Muscle layer of duodenum (tissue), 2 donors: ENCODE data around the gene HOXD12.

ENCODE experiments used
- H3K27ac ChIP-seq: one replicate; pipeline ENCODE4 v1.7.0; 2013; ENCODE audit warnings: mild to moderate bottlenecking, low read length
- H3K27me3 ChIP-seq: one replicate; pipeline ENCODE4 v1.7.0; 2013; ENCODE audit warnings: low read depth, mild to moderate bottlenecking, control low read depth, low read length
- H3K36me3 ChIP-seq, 2 donors: one replicate each; pipeline ENCODE4 v1.7.0; 2013; ENCODE audit warnings: low read length in 2 of 2, control low read depth in 1 of 2, mild to moderate bottlenecking in 1 of 2; ENCODE audit not compliant: insufficient read depth in 2 of 2, control insufficient read depth in 1 of 2
- H3K4me1 ChIP-seq, 2 donors: one replicate each; pipeline ENCODE4 v1.7.0; 2013; ENCODE audit warnings: low read length in 2 of 2, mild to moderate bottlenecking in 2 of 2, control low read depth in 1 of 2, moderate library complexity in 1 of 2; ENCODE audit not compliant: insufficient read depth in 2 of 2, control insufficient read depth in 1 of 2
- H3K4me3 ChIP-seq, 2 donors: one replicate each; pipeline ENCODE4 v1.7.0; 2013; ENCODE audit warnings: low read length in 2 of 2, low read depth in 1 of 2, mild to moderate bottlenecking in 1 of 2
- H3K9me3 ChIP-seq, 2 donors: one replicate each; pipeline ENCODE4 v1.7.0; 2013; ENCODE audit warnings: low read length in 2 of 2, control low read depth in 1 of 2, mild to moderate bottlenecking in 1 of 2; ENCODE audit not compliant: control insufficient read depth in 1 of 2
- donor health status: healthy.

Gene HOXD12

GRCh38 chr2:176142281-176142680 lies 42.7 kb downstream of the HOXD12 start:
- H3K27ac ChIP-seq, result no peak overlapping the region
- H3K36me3 ChIP-seq, result no peaks in the 10 kb centered on the region
- H3K4me1 ChIP-seq, result peaks cover 0 to 13% of the 10 kb centered on the region in 2 donors
- H3K27me3 ChIP-seq, result peaks cover 70% of the 10 kb centered on the region
- H3K4me3 ChIP-seq, result no peak overlapping the region
- peaks cover 0 to 5% of the 10 kb centered on the region in 2 donors for H3K9me3 ChIP-seq

GRCh38 chr2:176145085-176145969 lies 45.7 kb downstream of the HOXD12 start:
- H3K27ac ChIP-seq, result no peak overlapping the region
- H3K4me1 ChIP-seq, result peaks cover 0 to 13% of the 10 kb centered on the region in 2 donors
- H3K9me3 ChIP-seq, result peaks cover 0 to 9% of the 10 kb centered on the region in 2 donors
- peaks cover 70% of the 10 kb centered on the region for H3K27me3 ChIP-seq
- no peak overlapping the region for H3K4me3 ChIP-seq
- H3K36me3 ChIP-seq, result no peaks in the 10 kb centered on the region

DNA sequence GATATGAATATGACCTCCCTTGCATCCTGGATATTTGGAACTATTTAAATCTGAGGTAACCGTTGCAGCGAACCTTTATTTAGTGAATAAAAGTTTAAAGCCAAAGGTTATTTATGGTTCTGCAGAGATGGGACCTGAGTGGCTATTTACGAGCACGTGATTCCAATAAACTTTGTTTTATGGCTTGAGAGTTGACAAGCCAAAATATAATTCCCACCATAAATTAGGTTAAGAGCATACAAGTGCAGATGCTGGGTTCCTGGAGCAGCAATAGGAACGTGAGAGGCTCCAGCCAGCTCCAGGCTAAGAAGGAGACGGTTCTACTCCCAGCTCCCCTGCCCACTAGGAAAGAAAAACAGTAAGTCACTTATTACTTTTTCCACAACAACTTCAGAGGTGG lies 46.5 kb downstream of the HOXD12 start:
- peaks cover 0 to 9% of the 10 kb centered on the region in 2 donors for H3K9me3 ChIP-seq
- no peak overlapping the region for H3K4me3 ChIP-seq
- peaks cover 0 to 6% of the 10 kb centered on the region in 2 donors for H3K4me1 ChIP-seq
- no peaks in the 10 kb centered on the region for H3K36me3 ChIP-seq
- peaks cover 70% of the 10 kb centered on the region for H3K27me3 ChIP-seq
- H3K27ac ChIP-seq, result no peak overlapping the region

DNA sequence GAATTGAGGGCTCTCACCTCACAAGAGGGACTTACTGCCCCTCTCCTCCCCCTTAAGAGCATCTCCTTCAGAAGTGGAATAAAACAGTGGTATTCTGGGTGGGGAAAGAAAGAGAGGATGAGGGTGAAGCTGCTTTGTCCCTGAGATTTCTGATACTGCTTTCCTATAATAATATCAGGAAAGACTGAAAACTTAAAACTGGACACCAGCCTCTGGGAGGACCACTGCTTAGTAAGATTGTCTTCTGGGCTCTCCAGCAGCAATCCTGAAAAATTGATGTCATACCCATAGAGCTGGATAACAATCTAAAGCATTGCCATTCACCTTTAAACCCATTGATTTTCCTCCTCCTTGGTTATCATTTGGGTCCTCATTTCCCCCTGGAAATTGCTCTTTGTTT lies 47.0 kb downstream of the HOXD12 start:
- peaks cover 70% of the 10 kb centered on the region for H3K27me3 ChIP-seq
- H3K4me1 ChIP-seq, result peaks cover 0 to 11% of the 10 kb centered on the region in 2 donors
- H3K4me3 ChIP-seq, result no peak overlapping the region
- peaks cover 0 to 9% of the 10 kb centered on the region in 2 donors for H3K9me3 ChIP-seq
- H3K36me3 ChIP-seq, result no peaks in the 10 kb centered on the region
- no peak overlapping the region for H3K27ac ChIP-seq

DNA sequence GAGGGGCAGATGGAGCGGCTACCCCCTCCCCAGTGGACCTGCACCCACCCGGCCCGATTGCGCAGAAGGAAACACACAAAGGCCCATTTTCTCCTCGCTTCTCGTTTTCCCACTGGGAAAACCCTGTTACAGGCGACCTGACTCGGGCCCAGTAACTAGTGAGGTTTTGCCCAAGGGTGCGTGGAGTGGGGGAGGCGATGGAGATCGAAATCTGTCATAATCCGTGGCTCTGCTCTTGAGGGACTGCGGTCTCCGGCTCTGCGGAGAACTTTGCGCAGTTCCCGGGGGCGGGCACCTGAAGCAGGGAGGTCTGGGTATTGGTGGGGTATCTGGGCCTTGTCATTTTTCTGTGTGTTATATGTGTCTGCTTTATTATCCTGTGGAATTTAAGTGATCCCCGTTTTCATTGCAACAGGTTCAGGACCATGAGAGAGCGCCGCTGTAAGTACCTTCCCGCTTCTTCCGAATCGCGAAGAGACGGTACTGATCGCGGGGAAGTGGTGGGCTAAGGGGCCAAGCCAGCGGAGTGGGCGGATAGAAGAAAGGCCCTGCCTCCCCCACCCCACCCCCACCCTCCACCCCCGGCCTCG lies 47.7 kb downstream of the HOXD12 start:
- Histone ChIP-seq H3K27me3 (peaks cover 71% of the 10 kb centered on the region), H3K27ac (no peak overlapping the region), H3K4me1 (peaks cover 0 to 15% of the 10 kb centered on the region in 2 donors), H3K9me3 (peaks cover 0 to 9% of the 10 kb centered on the region in 2 donors), H3K36me3 (no peaks in the 10 kb centered on the region), H3K4me3 (no peak overlapping the region)

DNA sequence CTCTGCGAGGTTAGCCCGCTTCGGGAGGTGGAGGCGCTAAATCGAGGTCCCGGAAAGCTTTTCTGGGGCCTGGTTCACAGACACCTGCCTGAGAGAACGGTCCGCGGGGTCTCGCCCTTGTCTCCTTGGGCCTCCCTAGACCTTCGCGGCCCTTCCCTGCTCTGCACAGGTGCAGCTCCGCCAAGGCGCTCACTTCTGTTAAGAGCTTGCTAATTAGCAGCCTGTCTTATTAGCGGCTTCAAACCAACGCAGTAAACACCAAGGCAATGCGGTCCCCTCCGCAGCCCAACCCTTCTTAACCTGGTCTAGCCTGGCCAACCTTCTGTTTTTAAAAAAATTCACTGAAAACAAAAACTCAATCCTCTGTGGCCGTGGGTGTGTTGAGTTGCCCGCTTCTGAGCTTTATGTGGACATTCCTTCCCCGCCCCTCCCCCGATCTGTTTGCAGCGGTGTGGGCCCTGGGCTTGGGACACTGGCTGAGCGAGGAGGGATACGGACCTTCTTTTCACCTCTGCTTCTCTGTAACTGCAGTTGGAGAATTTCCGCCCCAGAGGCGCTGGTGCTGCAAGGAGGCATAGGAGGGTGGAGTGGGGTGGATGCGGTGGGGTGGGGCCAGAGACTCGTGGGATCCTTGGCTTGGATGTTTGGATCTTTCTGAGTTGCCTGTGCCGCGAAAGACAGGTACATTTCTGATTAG lies 48.4 kb downstream of the HOXD12 start:
- Histone ChIP-seq H3K36me3 (no peaks in the 10 kb centered on the region), H3K9me3 (peaks cover 0 to 9% of the 10 kb centered on the region in 2 donors), H3K4me1 (peaks cover 0 to 15% of the 10 kb centered on the region in 2 donors), H3K27ac (no peak overlapping the region), H3K4me3 (no peak overlapping the region), H3K27me3 (peaks cover 65% of the 10 kb centered on the region)

DNA sequence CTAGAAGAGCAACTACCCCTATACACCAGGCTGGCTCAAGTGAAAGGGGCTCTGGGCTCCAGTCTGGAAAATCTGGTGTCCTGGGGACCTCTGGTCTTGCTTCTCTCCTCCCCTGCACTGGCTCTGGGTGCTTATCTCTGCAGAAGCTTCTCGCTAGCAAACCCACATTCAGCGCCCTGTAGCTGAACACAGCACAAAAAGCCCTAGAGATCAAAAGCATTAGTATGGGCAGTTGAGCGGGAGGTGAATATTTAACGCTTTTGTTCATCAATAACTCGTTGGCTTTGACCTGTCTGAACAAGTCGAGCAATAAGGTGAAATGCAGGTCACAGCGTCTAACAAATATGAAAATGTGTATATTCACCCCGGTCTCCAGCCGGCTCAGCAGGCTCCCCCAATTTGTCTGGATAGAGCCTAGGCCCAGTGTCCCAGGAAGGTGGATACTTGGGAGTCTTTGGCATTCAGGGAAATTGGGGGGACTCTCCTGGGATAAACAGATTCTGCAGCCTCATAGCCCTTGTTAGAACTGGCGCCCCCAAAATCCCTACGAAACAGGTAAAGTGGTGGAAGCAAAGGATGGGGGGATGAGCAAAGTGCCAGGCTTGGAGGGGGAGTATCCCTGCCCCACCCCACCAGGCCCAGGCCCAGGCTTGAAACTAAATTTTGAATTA lies 49.3 kb downstream of the HOXD12 start:
- H3K27ac ChIP-seq, result no peak overlapping the region
- no peaks in the 10 kb centered on the region for H3K36me3 ChIP-seq
- H3K9me3 ChIP-seq, result peaks cover 0 to 9% of the 10 kb centered on the region in 2 donors
- H3K4me1 ChIP-seq, result peaks cover 0 to 15% of the 10 kb centered on the region in 2 donors
- H3K4me3 ChIP-seq, result no peak overlapping the region
- H3K27me3 ChIP-seq, result peaks cover 71% of the 10 kb centered on the region

GRCh38 chr2:176149481-176149938 lies 49.9 kb downstream of the HOXD12 start:
- H3K9me3 ChIP-seq, result peaks cover 0 to 9% of the 10 kb centered on the region in 2 donors
- peaks cover 0 to 15% of the 10 kb centered on the region in 2 donors for H3K4me1 ChIP-seq
- H3K27me3 ChIP-seq, result peaks cover 71% of the 10 kb centered on the region
- no peak overlapping the region for H3K27ac ChIP-seq
- no peak overlapping the region for H3K4me3 ChIP-seq
- H3K36me3 ChIP-seq, result no peaks in the 10 kb centered on the region

- no peak overlapping the region for H3K27ac ChIP-seq
- H3K27me3 ChIP-seq, result peaks cover 66% of the 10 kb centered on the region
- H3K9me3 ChIP-seq, result peaks cover 0 to 9% of the 10 kb centered on the region in 2 donors
- H3K36me3 ChIP-seq, result no peaks in the 10 kb centered on the region
- H3K4me1 ChIP-seq, result peaks cover 0 to 15% of the 10 kb centered on the region in 2 donors
- no peak overlapping the region for H3K4me3 ChIP-seq
Measured at GRCh38 chr2:176149939-176150583, 50.5 kb downstream of the HOXD12 start.

- Histone ChIP-seq H3K27me3 (peaks cover 67% of the 10 kb centered on the region), H3K27ac (no peak overlapping the region), H3K4me1 (peaks cover 0 to 15% of the 10 kb centered on the region in 2 donors), H3K4me3 (no peak overlapping the region), H3K9me3 (peaks cover 0 to 7% of the 10 kb centered on the region in 2 donors), H3K36me3 (no peaks in the 10 kb centered on the region)
Measured at GRCh38 chr2:176150584-176151441, 51.2 kb downstream of the HOXD12 start.
